B cell (primary cell): ENCODE results near the gene CACNA2D2. TPM values are rescaled to one million over a fixed set of nuclear protein-coding genes. Genes with fewer than 3 reads are reported as not detected.
A peak's percentile ranks its signal among the peaks of the same experiment; 100 is the strongest.

Source experiments
- ATAC-seq: fragments of 200-7000 bp; cut with Tn5 transposase; one replicate; pipeline ENCODE4 v1.10.0; 2021; ENCODE audit warnings: low read depth, mild to moderate bottlenecking, moderate number of reproducible peaks, moderate library complexity
- CTCF ChIA-PET: fragments of 350-600 bp; sonication (Branson Sonifier 250); formaldehyde crosslinking; loops from one replicate; lab custom pipeline; 2021; ENCODE audit warnings: antibody characterized with exemption, inconsistent platforms; lab: Charles Lee
- POLR2A ChIA-PET: fragments of 350-600 bp; sonication (Branson Sonifier 250); formaldehyde crosslinking; loops from one replicate; lab custom pipeline; 2021; ENCODE audit warnings: antibody characterized with exemption; lab: Charles Lee
- DNase-seq: peaks from one replicate; pipeline ENCODE4 v3.0.0; 2013
- H2AFZ ChIP-seq: 2 replicates; pipeline ENCODE4 v1.6.1; 2012; ENCODE audit warnings: mild to moderate bottlenecking, low read depth, low read length; ENCODE audit not compliant: insufficient read depth, poor library complexity, severe bottlenecking
- H3K27ac ChIP-seq, 2 donors: 1 replicate in 1 of 2; 2 replicates in 1 of 2; pipeline ENCODE4 v1.5.1; 2012 to 2013; ENCODE audit warnings: low read length in 2 of 2, mild to moderate bottlenecking in 2 of 2, moderate library complexity in 1 of 2
- H3K27me3 ChIP-seq, 4 experiments: fragments of 200-600 bp in 1 of 4; sonication (generic) in 1 of 4; replicated peaks in 1 of 4; 1 replicate in 2 of 4; 2 replicates in 2 of 4; pipeline versions ENCODE4 v1.6.1 to v1.7.0; 2013 to 2016; ENCODE audit warnings: low read length in 3 of 4, mild to moderate bottlenecking in 2 of 4, mixed read lengths in 1 of 4, moderate library complexity in 1 of 4; ENCODE audit not compliant: insufficient read depth in 4 of 4, control insufficient read depth in 3 of 4; ENCODE audit errors: control extremely low read depth in 1 of 4
- H3K36me3 ChIP-seq, 2 experiments: replicated peaks in 1 of 2; 1 replicate in 1 of 2; 2 replicates in 1 of 2; pipeline versions ENCODE4 v1.6.1 to v1.7.1; 2013; ENCODE audit warnings: low read length in 1 of 2; ENCODE audit not compliant: insufficient read depth in 2 of 2, control insufficient read depth in 1 of 2; ENCODE audit errors: control extremely low read depth in 1 of 2, extremely low read depth in 1 of 2
- H3K4me1 ChIP-seq, 2 donors: fragments of 200-600 bp in 1 of 2; sonication (generic) in 1 of 2; 1 replicate in 1 of 2; 2 replicates in 1 of 2; pipeline versions ENCODE4 v1.5.1 to v1.6.1; 2013 to 2017; ENCODE audit warnings: low read length in 2 of 2; ENCODE audit not compliant: control insufficient read depth in 2 of 2, insufficient read depth in 2 of 2
- H3K4me2 ChIP-seq: replicated peaks from 2 replicates; pipeline ENCODE3; 2012; ENCODE audit warnings: mild to moderate bottlenecking, low read depth, low read length; ENCODE audit not compliant: poor library complexity, severe bottlenecking
- H3K4me3 ChIP-seq, 5 experiments: fragments of 200-600 bp in 1 of 5; sonication (generic) in 1 of 5; 1 replicate in 3 of 5; 2 replicates in 2 of 5; pipeline versions ENCODE4 v1.5.1 to v1.7.0; 2011 to 2016; ENCODE audit warnings: low read length in 4 of 5, mild to moderate bottlenecking in 4 of 5, low read depth in 2 of 5, control low read depth in 1 of 5, moderate library complexity in 1 of 5; ENCODE audit not compliant: insufficient read depth in 1 of 5; ENCODE audit errors: control extremely low read depth in 1 of 5, extremely low read depth in 1 of 5
- H3K79me2 ChIP-seq: fragments of 200-600 bp; sonication (generic); one replicate; pipeline ENCODE4 v1.6.0; 2016; ENCODE audit warnings: low read length; ENCODE audit not compliant: control insufficient read depth, insufficient read depth
- H3K9ac ChIP-seq: fragments of 200-600 bp; sonication (generic); 2 replicates; pipeline ENCODE4 v1.6.1; 2017; ENCODE audit warnings: mild to moderate bottlenecking, low read length, moderate library complexity
- H3K9me3 ChIP-seq, 3 donors: one replicate each; pipeline versions ENCODE4 v1.6.1 to v1.7.1; 2013; ENCODE audit warnings: low read length in 2 of 3; ENCODE audit not compliant: control insufficient read depth in 2 of 3, insufficient read depth in 1 of 3; ENCODE audit errors: control extremely low read depth in 1 of 3
- H4K20me1 ChIP-seq: 2 replicates; pipeline ENCODE4 v1.6.0; 2012; ENCODE audit warnings: mild to moderate bottlenecking, low read length; ENCODE audit not compliant: insufficient read depth, control insufficient read depth, poor library complexity, severe bottlenecking
- H3K27ac Mint-ChIP-seq: one replicate; pipeline ENCODE4 v1.8.0; 2021; ENCODE audit warnings: mixed read lengths
- H3K27me3 Mint-ChIP-seq: one replicate; pipeline ENCODE4 v1.8.0; 2021; ENCODE audit warnings: mixed read lengths
- H3K4me1 Mint-ChIP-seq: one replicate; pipeline ENCODE4 v1.8.0; 2021; ENCODE audit warnings: mixed read lengths
- H3K4me3 Mint-ChIP-seq: one replicate; pipeline ENCODE4 v1.8.0; 2021; ENCODE audit warnings: mixed read lengths
- H3K9me3 Mint-ChIP-seq: one replicate; pipeline ENCODE4 v1.8.0; 2022; ENCODE audit warnings: mixed read lengths; ENCODE audit not compliant: insufficient read depth
- CTCF ChIP-seq: fragments of 200-600 bp; IDR thresholded peaks from one replicate; pipeline ENCODE4 v1.8.0; 2022; ENCODE audit warnings: antibody characterized with exemption, mild to moderate bottlenecking
- WGBS: methylation state at CpG from one replicate; pipeline ENCODE4 v1.1.5; 2013; ENCODE audit warnings: missing lambda C conversion rate; ENCODE audit not compliant: insufficient coverage; 5-methylcytosine and 5-hydroxymethylcytosine counted together
- intact Hi-C: fragments of 100-400 bp; cut with micrococcal nuclease; formaldehyde crosslinking; loops from one replicate; pipeline ENCODE4 v1.10.0; 2022
- polyA plus RNA-seq: library from polyadenylated mRNA; depleted of rRNA; stranded (reverse); fragments of >200 nt; gene quantifications from 2 replicates; pipeline ENCODE4 v1.2.3, GENCODE V29; 2012
- total RNA-seq, 2 donors: library from RNA; stranded (reverse); fragments of 120-200 nt in 1 of 2; gene quantifications; 1 replicate in 1 of 2; 2 replicates in 1 of 2; pipeline versions ENCODE4 v1.2.3 to v1.2.4, GENCODE V29; 2013 to 2022

The CACNA2D2 gene
- total and polyA plus RNA-seq, 2 donors (not counting 1 experiment from before 2014, with no cell fraction given): 0.69 to 1.2 TPM

GRCh38 chr3:50365080-50365841, 138.2 kb downstream of the CACNA2D2 start:
- peaks cover 4% of the 10 kb centered on the region for H3K27me3 Mint-ChIP-seq
- peak overlapping the region; percentile 91 for H2AFZ ChIP-seq
- WGBS: 2% methylated on average over 49 of the region's 53 CpGs
- ChIA-PET POLR2A (interaction anchor here (0.5 to 2.8 kb wide), 12 partner anchors 14 to 1344 kb away, joined by 3 to 13 read pairs (median 6); partner anchors contain the start of genes CYB561D2, HEMK1, NPRL2 and RASSF1), CTCF (interaction anchor here (0.7 to 3.3 kb wide), 5 partner anchors 12 to 177 kb away, joined by 3 to 27 read pairs (median 5); partner anchors contain the start of genes CYB561D2 and NPRL2)
- no peaks in the 10 kb centered on the region for H3K36me3 ChIP-seq
- H3K9ac ChIP-seq: peak overlapping the region; percentile 81
- peaks cover 21% of the 10 kb centered on the region for H3K4me1 Mint-ChIP-seq
- peaks cover 13 to 22% of the 10 kb centered on the region in 2 donors for H3K4me1 ChIP-seq
- H3K9me3 Mint-ChIP-seq: no peaks in the 10 kb centered on the region
- peaks cover 0 to 3% (median 0%) of the 10 kb centered on the region in 4 experiments for H3K27me3 ChIP-seq
- H3K4me3 Mint-ChIP-seq: peak overlapping the region; percentile 91
- ATAC-seq: peak; percentile 97
- peak overlapping the region; percentile 78 to 86 for H3K27ac ChIP-seq
- H3K4me2 ChIP-seq: peak overlapping the region; percentile 96
- H3K27ac Mint-ChIP-seq: peak overlapping the region; percentile 94
- intact Hi-C loops: loop anchor here (1.0 to 2.0 kb wide), 4 partner anchors 14 to 252 kb away; partner anchors contain the start of genes CYB561D2, HEMK1, MAPKAPK3 and NPRL2
- peak; percentile 95 for DNase-seq
- H3K4me3 ChIP-seq: peak overlapping the region; percentile 24 to 84 (median 81)
- no peaks in the 10 kb centered on the region for H3K79me2 ChIP-seq
- H3K9me3 ChIP-seq: no peaks in the 10 kb centered on the region
- no peak for TF ChIP-seq CTCF
- no peaks in the 10 kb centered on the region for H4K20me1 ChIP-seq
